Stimulated activated CD4-positive, alpha-beta T cell treated with anti-CD3 and anti-CD28 coated beads, Interleukin-1b, Interleukin-23, amount 100 ng/mL, for 24 hours (primary cell): ENCODE results near the gene DTNB.
"Not testable (repeated sequence)": the region's sequence is repeated elsewhere in the genome, so short reads cannot be mapped to it uniquely, and the experiment has no call there.

Source experiments
- DNase-seq, 4 experiments: peaks; one replicate each; pipeline ENCODE4 v3.0.0-alpha.2; 2020; ENCODE audit warnings: low read depth in 4 of 4, low spot score in 1 of 4

DTNB gene

DNA sequence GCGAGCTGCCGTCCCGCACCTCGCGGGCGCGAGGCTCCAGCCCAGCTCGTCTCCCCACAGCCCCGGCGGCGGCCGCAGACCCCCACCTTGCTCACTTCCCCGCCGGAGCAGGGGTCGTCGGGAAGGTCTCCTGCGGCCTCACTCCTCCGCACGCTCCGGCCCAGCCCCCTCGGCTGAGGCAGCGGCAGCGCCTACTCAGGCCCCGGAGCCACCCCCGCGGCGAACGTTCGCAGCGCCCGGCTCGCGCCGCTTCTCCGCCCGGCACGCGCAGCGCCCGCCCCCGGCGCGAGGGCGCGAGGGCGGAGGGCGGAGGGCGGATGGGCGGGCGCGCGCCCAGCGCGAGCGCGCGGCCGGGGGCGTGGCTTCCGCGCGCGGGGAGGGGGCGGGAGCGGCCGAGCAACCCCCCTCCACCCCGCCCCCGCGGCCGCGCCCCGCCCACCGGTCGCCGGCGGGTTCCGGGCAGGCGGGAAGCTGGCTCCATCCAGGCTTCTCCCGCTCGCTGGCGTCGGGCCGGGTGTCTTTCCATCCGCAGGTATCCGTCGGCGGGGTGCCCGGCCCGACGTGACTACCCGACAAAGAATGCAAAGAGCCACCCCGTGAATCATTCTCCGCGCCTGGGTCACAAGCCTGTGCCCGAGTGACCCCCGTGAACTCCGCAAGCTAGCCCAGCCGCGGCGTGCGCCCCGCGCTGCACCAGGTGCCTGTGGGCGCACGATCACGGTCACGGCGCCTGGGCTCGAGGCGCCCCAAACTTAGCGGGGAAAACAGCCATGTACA is at the start of gene DTNB:
DTNB (minus strand) TSS at position 278 of the 777 bp plus-strand sequence. CDS start 20,917 bp downstream, outside the sequence.
- peak in 3 of 4 experiments; percentile 56 to 68 (median 58) for DNase-seq

DNA sequence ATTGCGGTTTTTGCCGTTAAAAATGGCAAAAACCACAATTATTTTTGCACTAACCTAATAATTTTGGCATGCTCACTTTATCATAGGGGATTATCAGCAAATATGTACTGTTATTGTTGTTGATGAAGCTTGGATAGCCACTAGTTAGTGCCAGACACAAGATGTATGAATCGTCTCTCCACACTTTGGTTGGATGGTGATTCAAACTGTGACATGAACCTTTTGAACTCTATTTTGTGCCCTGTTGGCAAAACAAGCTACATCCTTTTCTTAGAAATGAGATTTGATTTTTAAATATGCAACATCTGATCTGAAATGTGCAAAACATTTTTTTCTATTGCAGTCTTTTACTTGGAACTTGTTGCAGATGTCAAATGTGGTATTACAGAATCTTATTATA is 48.8 kb upstream of the DTNB start:
- no peak for DNase-seq

- DNase-seq: no peak
Observed at GRCh38 chr2:25720575-25720974, 47.2 kb upstream of the DTNB start.

GRCh38 chr2:25714740-25715139 is 41.4 kb upstream of the DTNB start:
- no peak for DNase-seq

DNA sequence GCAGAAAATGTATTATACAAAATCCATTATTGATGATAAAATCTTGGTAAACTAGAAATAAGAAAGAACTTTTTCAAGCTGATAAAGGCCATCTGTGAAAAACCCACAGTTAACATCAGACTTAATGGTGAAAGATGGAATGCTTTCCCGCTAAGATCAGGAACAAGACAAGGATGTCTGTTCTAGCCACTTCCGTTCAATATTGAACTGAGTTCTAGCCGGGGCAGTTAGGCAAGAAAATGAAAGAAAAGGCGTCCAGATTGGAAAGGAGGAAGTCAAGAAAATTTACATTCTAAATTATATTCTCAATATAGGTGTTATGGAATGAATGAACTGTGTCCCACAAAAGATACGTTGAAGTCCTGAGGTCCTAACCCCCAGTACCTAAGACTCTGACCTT is 39.1 kb upstream of the DTNB start:
- DNase-seq: no peak

DNA sequence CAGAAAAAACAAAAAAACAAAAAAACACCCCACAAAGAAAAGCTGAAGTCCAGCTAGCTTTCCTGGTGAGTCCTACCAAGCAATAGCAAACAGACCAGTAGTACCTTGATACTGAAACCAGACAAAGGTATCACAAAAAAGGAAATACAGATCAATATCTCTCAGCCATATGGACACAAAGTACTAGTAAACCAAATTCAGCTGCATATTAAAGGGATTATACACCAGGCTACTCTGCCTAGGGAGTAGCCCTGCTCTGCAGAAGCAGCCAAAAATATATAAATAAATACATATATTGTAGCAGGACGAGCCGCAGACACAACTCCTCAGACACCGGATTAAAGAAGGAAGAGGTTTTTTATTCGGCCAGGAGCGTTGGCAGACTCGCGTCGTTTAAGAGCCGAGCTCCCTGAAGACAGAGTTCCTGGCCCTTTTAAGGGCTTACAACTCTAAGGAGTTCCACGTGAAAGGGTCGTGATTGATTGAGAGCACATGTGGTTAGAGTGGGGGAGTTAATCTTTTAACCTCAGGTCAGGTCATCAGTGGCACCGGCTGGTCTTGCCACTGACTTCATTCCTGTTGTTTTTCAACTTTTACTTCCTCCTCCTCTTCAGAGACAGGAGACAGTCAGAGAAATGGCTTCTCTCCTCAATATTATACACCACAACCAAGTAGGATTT is 38.4 kb upstream of the DTNB start:
- DNase-seq: no peak

DNA sequence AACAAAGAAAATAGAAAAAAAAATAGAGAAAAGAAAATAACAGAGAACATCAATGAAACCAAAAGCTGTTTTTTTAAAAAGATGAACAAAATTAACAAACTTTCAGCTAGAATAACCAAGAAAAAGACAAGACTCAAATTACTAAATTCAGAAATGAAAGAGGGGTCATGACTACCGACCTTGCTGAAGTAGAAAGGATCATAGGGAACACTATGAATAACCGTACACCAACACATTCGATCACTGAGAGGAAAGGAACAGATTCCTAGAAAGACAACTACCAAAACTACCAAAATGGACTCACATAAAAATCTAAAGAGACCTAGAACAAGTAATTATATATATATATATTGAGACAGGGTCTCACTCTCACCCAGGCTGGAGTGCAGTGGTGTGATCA is 37.4 kb upstream of the DTNB start:
- no peak for DNase-seq

DNA sequence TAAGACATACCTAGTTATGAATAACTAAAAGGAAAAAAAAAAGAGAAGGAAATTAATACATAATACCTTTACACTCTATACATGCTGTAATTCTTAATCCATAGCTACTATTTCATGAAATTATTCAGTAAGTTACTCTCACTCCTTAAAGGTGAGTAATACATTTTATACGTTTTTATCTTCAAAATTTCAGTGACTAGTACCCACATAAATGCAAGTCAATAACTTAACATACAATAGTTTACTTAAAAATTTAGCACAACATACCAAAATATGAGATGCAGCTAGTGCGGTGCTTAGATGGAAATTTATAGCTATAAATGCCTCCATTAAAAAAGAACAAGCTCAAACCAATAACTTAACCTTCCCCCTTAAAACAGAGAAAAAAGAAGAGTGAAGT is 36.0 kb upstream of the DTNB start:
- DNase-seq: no peak

- DNase-seq: no peak
Observed at GRCh38 chr2:25707927-25708590, 34.7 kb upstream of the DTNB start.

- DNase-seq: not testable (repeated sequence)
Observed at GRCh38 chr2:25705575-25705974, 32.2 kb upstream of the DTNB start.

DNA sequence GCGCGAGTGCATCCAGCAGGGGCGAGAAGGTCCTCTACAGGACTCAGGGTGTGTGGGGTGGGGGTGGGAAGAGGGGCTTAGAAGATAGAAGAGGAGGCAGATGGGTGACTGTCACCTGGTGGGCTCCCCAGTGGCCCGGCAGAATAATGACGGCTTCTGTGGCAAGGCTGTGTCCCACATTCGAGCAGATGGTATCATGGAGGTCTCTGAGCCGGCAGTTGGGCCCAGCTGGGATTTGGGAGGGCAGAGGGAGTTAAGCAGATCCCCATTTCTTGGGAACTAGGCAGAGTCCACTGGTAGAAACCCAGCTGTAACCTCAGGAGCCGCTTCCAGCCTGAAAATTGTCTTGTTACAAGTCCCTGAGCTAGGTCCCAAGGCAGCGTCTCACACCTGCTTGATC is 28.4 kb upstream of the DTNB start:
- DNase-seq: no peak

GRCh38 chr2:25700221-25700660 is 26.9 kb upstream of the DTNB start:
- peak in 1 of 4 experiments; percentile 13 for DNase-seq

DNA sequence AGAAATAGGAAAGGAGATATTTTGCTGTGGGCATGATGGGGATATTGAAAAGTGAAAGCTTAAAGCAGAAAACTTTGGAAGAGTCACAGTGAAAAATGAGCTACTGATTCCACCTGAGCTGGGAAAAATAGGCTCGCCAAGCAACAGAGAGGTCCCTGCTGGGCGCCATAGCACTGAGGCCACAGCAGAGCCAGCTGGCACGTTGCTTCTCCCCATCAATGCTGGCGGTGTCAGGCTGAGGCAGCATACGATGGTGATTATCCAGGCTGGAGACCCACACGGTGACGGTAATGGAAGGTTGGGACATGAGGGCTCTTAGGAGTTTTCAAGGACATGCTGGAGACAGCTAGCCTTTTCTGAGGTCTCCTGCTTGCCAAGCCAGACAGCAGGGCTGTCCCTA is 25.8 kb upstream of the DTNB start:
- DNase-seq: no peak

DNA sequence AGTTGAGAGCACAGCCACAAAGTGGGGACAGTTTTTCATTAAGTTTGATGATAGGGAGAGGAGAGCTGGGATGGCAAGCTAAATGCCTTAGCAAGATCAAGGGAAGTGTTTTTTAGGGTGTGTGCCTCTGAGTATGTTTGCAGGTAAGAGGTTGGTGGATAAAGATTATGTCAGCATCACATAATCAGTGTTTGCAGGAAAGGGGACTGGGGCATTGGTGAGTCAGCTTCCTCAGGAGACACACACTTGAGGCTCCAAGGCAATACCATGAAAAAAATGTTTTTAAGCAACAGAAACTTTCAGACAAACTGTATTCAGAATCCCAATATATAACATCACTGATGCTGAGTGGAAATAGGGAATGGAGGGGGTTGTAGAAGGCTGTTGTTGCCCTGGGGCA is 25.4 kb upstream of the DTNB start:
- DNase-seq: no peak

GRCh38 chr2:25697559-25698341 is 24.4 kb upstream of the DTNB start:
- no peak for DNase-seq

GRCh38 chr2:25692737-25693445 is 19.5 kb upstream of the DTNB start:
- DNase-seq: no peak

DNA sequence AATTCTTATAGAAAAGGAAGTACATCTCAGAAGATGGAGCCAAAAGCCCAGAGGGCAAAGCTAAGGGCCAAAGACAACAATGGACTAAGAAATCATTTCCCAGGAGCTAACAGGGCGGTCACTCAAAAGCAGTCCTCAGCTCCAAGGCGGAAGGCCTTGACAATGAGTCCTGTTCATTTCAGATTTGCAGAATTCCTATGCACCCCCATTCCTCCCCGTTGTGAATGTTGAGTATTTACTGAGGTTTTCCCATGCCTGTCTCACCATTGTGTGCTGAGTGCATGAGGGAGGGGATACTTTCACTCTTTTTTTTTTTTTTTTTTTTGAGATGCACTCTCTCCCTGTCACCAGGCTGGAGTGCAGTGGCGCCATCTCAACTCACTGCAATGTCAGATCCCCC is 18.8 kb upstream of the DTNB start:
- DNase-seq: no peak

GRCh38 chr2:25690058-25690457 is 16.7 kb upstream of the DTNB start:
- no peak for DNase-seq

DNA sequence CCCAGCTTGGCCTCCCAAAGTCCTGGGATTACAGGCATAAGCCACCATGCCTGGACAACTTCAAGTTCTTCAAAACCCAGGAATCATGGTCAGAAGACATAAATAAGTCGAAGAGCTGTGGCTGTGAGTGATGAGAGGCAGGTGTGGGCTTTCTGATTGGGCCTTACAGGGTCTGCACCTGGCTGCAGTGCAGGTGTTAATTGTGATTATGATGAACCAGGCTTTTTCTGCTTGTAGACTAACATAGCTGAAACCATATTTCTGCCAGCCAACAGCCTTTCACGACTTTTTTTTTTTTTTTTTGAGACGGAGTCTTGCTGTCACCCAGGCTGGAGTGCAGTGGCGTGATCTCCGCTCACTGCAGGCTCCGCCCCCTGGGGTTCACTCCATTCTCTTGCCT is 14.9 kb upstream of the DTNB start:
- DNase-seq: no peak

DNA sequence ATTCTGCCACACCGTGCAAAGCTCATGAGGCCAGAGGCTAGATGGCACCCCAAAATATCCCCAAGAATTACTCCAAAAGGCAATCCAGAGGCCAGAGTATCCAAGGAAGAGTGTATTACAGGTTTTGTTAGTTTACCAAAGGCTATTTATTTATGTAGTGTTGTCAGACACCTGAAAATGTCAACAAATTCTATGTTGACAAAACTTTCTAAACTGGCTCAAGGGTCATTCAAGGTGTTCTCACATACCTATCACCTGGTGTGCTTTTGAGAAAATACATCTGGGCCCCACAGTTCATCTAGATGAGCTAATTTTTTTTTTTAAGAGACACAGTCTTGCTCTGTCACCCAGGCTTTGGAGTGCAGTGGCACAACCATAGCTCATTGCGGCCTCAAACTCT is 12.4 kb upstream of the DTNB start:
- DNase-seq: no peak
